H9 (cell line): ENCODE results near the gene TOR4A. TPM values are rescaled to one million over a fixed set of nuclear protein-coding genes. Genes with fewer than 3 reads are reported as not detected.

ENCODE experiments used
- DNase-seq: peaks from one replicate; pipeline ENCODE4 v3.0.0-alpha.2; 2017
- H2AFZ ChIP-seq: one replicate; pipeline ENCODE4 v1.6.1; 2013; ENCODE audit warnings: mild to moderate bottlenecking, low read length, control low read depth, moderate library complexity
- H2AK5ac ChIP-seq: 2 replicates; pipeline ENCODE4 v1.6.1; 2013; ENCODE audit warnings: low read length, control low read depth, mixed read lengths; ENCODE audit not compliant: insufficient read length
- H2BK120ac ChIP-seq: one replicate; pipeline ENCODE4 v1.6.1; 2013; ENCODE audit warnings: low read depth, mild to moderate bottlenecking, low read length, control low read depth, inconsistent platforms; ENCODE audit not compliant: poor library complexity, severe bottlenecking
- H2BK12ac ChIP-seq: 2 replicates; pipeline ENCODE4 v1.6.1; 2013; ENCODE audit warnings: low read length, control low read depth, mixed read lengths, low read depth; ENCODE audit not compliant: insufficient read length
- H2BK15ac ChIP-seq: 2 replicates; pipeline ENCODE4 v1.6.1; 2013; ENCODE audit warnings: low read depth, low read length, control low read depth
- H2BK20ac ChIP-seq: one replicate; pipeline ENCODE4 v1.6.1; 2013; ENCODE audit warnings: low read depth, mild to moderate bottlenecking, low read length, control low read depth, inconsistent platforms; ENCODE audit not compliant: poor library complexity, severe bottlenecking
- H2BK5ac ChIP-seq: 2 replicates; pipeline ENCODE4 v1.6.1; 2013; ENCODE audit warnings: low read length, control low read depth, mixed read lengths; ENCODE audit not compliant: insufficient read length
- H3K14ac ChIP-seq: 2 replicates; pipeline ENCODE4 v1.6.1; 2013; ENCODE audit warnings: low read length, control low read depth; ENCODE audit not compliant: insufficient read depth
- H3K18ac ChIP-seq: 2 replicates; pipeline ENCODE4 v1.6.1; 2013; ENCODE audit warnings: low read depth, mild to moderate bottlenecking, mixed read lengths, low read length, control low read depth; ENCODE audit not compliant: insufficient read length
- H3K23ac ChIP-seq: 2 replicates; pipeline ENCODE4 v1.6.1; 2013; ENCODE audit warnings: low read length, control low read depth, mixed read lengths, low read depth; ENCODE audit not compliant: insufficient read length
- H3K23me2 ChIP-seq: 2 replicates; pipeline ENCODE4 v1.6.1; 2013; ENCODE audit warnings: low read depth, mild to moderate bottlenecking, mixed read lengths, low read length, control low read depth; ENCODE audit not compliant: insufficient read length, poor library complexity, severe bottlenecking
- H3K27ac ChIP-seq: 2 replicates; pipeline ENCODE4 v1.5.1; 2013; ENCODE audit warnings: low read length, control low read depth, mixed read lengths, low read depth; ENCODE audit not compliant: insufficient read length
- H3K27me3 ChIP-seq: 2 replicates; pipeline ENCODE4 v1.6.1; 2013; ENCODE audit warnings: low read length, control low read depth, inconsistent platforms; ENCODE audit not compliant: insufficient read depth
- H3K4ac ChIP-seq: 2 replicates; pipeline ENCODE4 v1.6.1; 2013; ENCODE audit warnings: low read depth, mild to moderate bottlenecking, control low read depth, inconsistent platforms, low read length, moderate library complexity
- H3K4me1 ChIP-seq: 2 replicates; pipeline ENCODE4 v1.6.1; 2013; ENCODE audit warnings: low read length, control low read depth, inconsistent platforms; ENCODE audit not compliant: insufficient read depth
- H3K4me2 ChIP-seq: 2 replicates; pipeline ENCODE4 v1.6.1; 2013; ENCODE audit warnings: low read length, control low read depth, mixed read lengths; ENCODE audit not compliant: insufficient read length, insufficient read depth
- H3K56ac ChIP-seq: 2 replicates; pipeline ENCODE4 v1.6.1; 2013; ENCODE audit warnings: low read depth, mild to moderate bottlenecking, mixed read lengths, low read length, control low read depth; ENCODE audit not compliant: insufficient read length
- H3K79me1 ChIP-seq: 2 replicates; pipeline ENCODE4 v1.6.1; 2013; ENCODE audit warnings: low read depth, mild to moderate bottlenecking, moderate library complexity, low read length, control low read depth, inconsistent platforms; ENCODE audit not compliant: insufficient read depth, poor library complexity, severe bottlenecking
- H3K79me2 ChIP-seq: 2 replicates; pipeline ENCODE4 v1.6.1; 2013; ENCODE audit warnings: low read length, control low read depth, inconsistent platforms; ENCODE audit not compliant: insufficient read depth
- H3K9ac ChIP-seq: 2 replicates; pipeline ENCODE4 v1.6.1; 2013; ENCODE audit warnings: low read length, control low read depth, mixed read lengths; ENCODE audit not compliant: insufficient read length; ENCODE audit errors: extremely low read depth
- H3K9me3 ChIP-seq: one replicate; pipeline ENCODE4 v1.6.1; 2013; ENCODE audit warnings: low read depth, low read length, inconsistent platforms; ENCODE audit not compliant: control insufficient read depth
- H3T11ph ChIP-seq: one replicate; pipeline ENCODE4 v1.6.1; 2013; ENCODE audit warnings: mild to moderate bottlenecking, low read length, control low read depth, inconsistent platforms
- H4K20me1 ChIP-seq: one replicate; pipeline ENCODE4 v1.6.1; 2013; ENCODE audit not compliant: control insufficient read depth, insufficient read length, insufficient read depth
- H4K5ac ChIP-seq: 2 replicates; pipeline ENCODE4 v1.6.1; 2013; ENCODE audit warnings: low read depth, mild to moderate bottlenecking, mixed read lengths, low read length, control low read depth; ENCODE audit not compliant: insufficient read length
- H4K8ac ChIP-seq: replicated peaks from 2 replicates; pipeline ENCODE4 v1.6.1; 2013; ENCODE audit warnings: low read length, control low read depth, mixed read lengths, low read depth; ENCODE audit not compliant: insufficient read length
- H4K91ac ChIP-seq: 2 replicates; pipeline ENCODE4 v1.6.1; 2013; ENCODE audit warnings: low read depth, mild to moderate bottlenecking, moderate library complexity, mixed read lengths, low read length, control low read depth; ENCODE audit not compliant: insufficient read length
- H3K27ac Mint-ChIP-seq, 3 experiments: 2 replicates in 2 of 3; 3 replicates in 1 of 3; pipeline ENCODE4 v1.8.0; 2020 to 2021; ENCODE audit warnings: mixed read lengths in 3 of 3, mild to moderate bottlenecking in 1 of 3, moderate library complexity in 1 of 3
- H3K27me3 Mint-ChIP-seq: 2 replicates; pipeline ENCODE4 v1.8.0; 2021; ENCODE audit warnings: low read depth, mild to moderate bottlenecking, moderate library complexity, mixed read lengths
- H3K36me3 Mint-ChIP-seq, 3 experiments: 2 replicates in 2 of 3; 3 replicates in 1 of 3; pipeline ENCODE4 v1.8.0; 2020 to 2021; ENCODE audit warnings: low read depth in 3 of 3, mixed read lengths in 3 of 3; ENCODE audit not compliant: insufficient read depth in 1 of 3
- H3K4me1 Mint-ChIP-seq, 2 experiments: 2 replicates each; pipeline ENCODE4 v1.8.0; 2020; ENCODE audit warnings: mixed read lengths in 2 of 2
- H3K4me3 Mint-ChIP-seq, 2 experiments: 2 replicates in 1 of 2; 3 replicates in 1 of 2; pipeline ENCODE4 v1.8.0; 2020 to 2021; ENCODE audit warnings: mild to moderate bottlenecking in 2 of 2, mixed read lengths in 2 of 2, moderate library complexity in 1 of 2
- H3K9me3 Mint-ChIP-seq, 2 experiments: 2 replicates in 1 of 2; 3 replicates in 1 of 2; pipeline ENCODE4 v1.8.0; 2020; ENCODE audit warnings: mild to moderate bottlenecking in 2 of 2, mixed read lengths in 2 of 2, moderate library complexity in 1 of 2
- CTCF ChIP-seq: fragments of 200-600 bp; sonication (generic); conservative IDR thresholded peaks from 3 replicates; pipeline ENCODE4 v1.8.0; 2021; ENCODE audit warnings: antibody characterized with exemption, mild to moderate bottlenecking
- WGBS: extraction: QIAGEN DNeasy Blood & Tissue Kit; methylation state at CpG from one replicate; pipeline ENCODE4 v1.1.7; 2013; ENCODE audit warnings: missing lambda C conversion rate, low lambda C conversion rate, mixed read lengths; ENCODE audit not compliant: insufficient read length; ENCODE audit errors: extremely low coverage; 5-methylcytosine and 5-hydroxymethylcytosine counted together
- total RNA-seq: library from RNA; stranded (reverse); gene quantifications from 2 replicates; pipeline ENCODE4 v1.2.1, GENCODE V29; 2021

Gene TOR4A
- total RNA-seq, 1 experiment from 2014 or later = 6.2 TPM

- H3K27ac Mint-ChIP-seq = no peak overlapping the region
- Histone ChIP-seq H3K27ac (no peak overlapping the region), H4K20me1 (no peaks in the 10 kb centered on the region)
These were observed 8.2 kb upstream of the TOR4A start for GRCh38 chr9:137269231-137269772.

More at GRCh38 chr9:137269231-137269772, 8.2 kb upstream of the TOR4A start:
- H4K91ac ChIP-seq = no peak overlapping the region
- H2BK5ac ChIP-seq = no peak overlapping the region
- WGBS = no CpG with 5 or more reads among the region's 17 CpGs
- no peak overlapping the region for H2BK20ac ChIP-seq
- peaks cover under 1 to 4% of the 10 kb centered on the region in 2 experiments; a peak in 3 of 4 replicates for H3K4me1 Mint-ChIP-seq
- no peak for TF ChIP-seq CTCF
- no peak for DNase-seq
- H3K23me2 ChIP-seq = no peaks in the 10 kb centered on the region
- no peak overlapping the region for H3K4me3 Mint-ChIP-seq
- H3K27me3 Mint-ChIP-seq = no peaks in the 10 kb centered on the region; the same call in 1 of the 2 replicates
- no peak overlapping the region for H2AFZ ChIP-seq
- no peak overlapping the region for H3K18ac ChIP-seq
- no peak overlapping the region for H2AK5ac ChIP-seq
- no peak overlapping the region for H3T11ph ChIP-seq
- H2BK15ac ChIP-seq = no peak overlapping the region
- H2BK12ac ChIP-seq = no peak overlapping the region
- no peak overlapping the region for H3K56ac ChIP-seq
- H3K79me2 ChIP-seq = no peaks in the 10 kb centered on the region
- no peak overlapping the region for H2BK120ac ChIP-seq
- no peak overlapping the region for H3K9ac ChIP-seq
- no peak overlapping the region for H4K5ac ChIP-seq
- no peaks in the 10 kb centered on the region for H3K79me1 ChIP-seq
- no peak overlapping the region for H3K4ac ChIP-seq
- H3K27me3 ChIP-seq = no peaks in the 10 kb centered on the region
- H3K9me3 Mint-ChIP-seq = no peaks in the 10 kb centered on the region; a peak in 1 of 5 replicates
- H3K9me3 ChIP-seq = no peaks in the 10 kb centered on the region
- H3K36me3 Mint-ChIP-seq = peaks cover 11 to 53% (median 39%) of the 10 kb centered on the region in 3 experiments; a peak in 6 of 7 replicates
- no peaks in the 10 kb centered on the region for H3K4me1 ChIP-seq
- no peak overlapping the region for H4K8ac ChIP-seq
- no peak overlapping the region for H3K14ac ChIP-seq
- H3K23ac ChIP-seq = no peak overlapping the region
- no peak overlapping the region for H3K4me2 ChIP-seq
